H1 (cell line): ENCODE data around the gene LCN9.

Source experiments
- CTCF ChIP-seq, 3 experiments: IDR thresholded peaks; 1 replicate in 2 of 3; 2 replicates in 1 of 3; pipeline versions ENCODE4 v1.5.1 to v1.6.1; 2011; ENCODE audit warnings: low read length in 3 of 3, mild to moderate bottlenecking in 3 of 3, inconsistent platforms in 2 of 3, low read depth in 1 of 3, moderate library complexity in 1 of 3; ENCODE audit not compliant: insufficient read depth in 1 of 3; ENCODE audit errors: control extremely low read depth in 1 of 3
- POLR2A ChIP-seq, 2 experiments: IDR thresholded peaks; 1 replicate in 1 of 2; 2 replicates in 1 of 2; pipeline ENCODE4 v1.6.1; 2011; ENCODE audit warnings: low read depth in 2 of 2, low read length in 2 of 2, mild to moderate bottlenecking in 2 of 2; ENCODE audit errors: control extremely low read depth in 1 of 2
- SIRT6 ChIP-seq: IDR thresholded peaks from one replicate; pipeline ENCODE4 v1.7.1; 2012; ENCODE audit warnings: low read length, inconsistent platforms

- TF ChIP-seq POLR2A (IDR thresholded peaks at IDR 0.05; ENCODE audit: control extremely low read depth in 1 of 2, low read depth in 2 of 2, low read length in 2 of 2) (no peak), CTCF (IDR thresholded peaks at IDR 0.05; ENCODE audit: control extremely low read depth in 1 of 3, insufficient read depth in 1 of 3, low read depth in 1 of 3, low read length in 3 of 3) (no peak), SIRT6 (no peak)
These were observed 302 bp downstream of the LCN9 start for GRCh38 chr9:135663451-135663770.
